CD4-positive, alpha-beta T cell treated with Interleukin-15 for 4 hours (primary cell): ENCODE data around the gene GNE.
A peak's percentile ranks its signal among the peaks of the same experiment; 100 is the strongest.
"Not testable (repeated sequence)": the region's sequence is repeated elsewhere in the genome, so short reads cannot be mapped to it uniquely, and the experiment has no call there.

Experiments
- DNase-seq: peaks from one replicate; pipeline ENCODE4 v3.0.0-alpha.2; 2020; ENCODE audit warnings: low spot score

The GNE gene

GRCh38 chr9:36264896-36265295, 6.6 kb upstream of the GNE start:
- no peak for DNase-seq

- DNase-seq = no peak
These were observed 5.4 kb upstream of the GNE start for GRCh38 chr9:36263683-36264082.

- DNase-seq = no peak
These were observed 817 bp upstream of the GNE start for GRCh38 chr9:36258996-36259533.

- DNase-seq = no peak
These were observed 6.8 kb downstream of the GNE start for GRCh38 chr9:36251428-36251827.

GRCh38 chr9:36250079-36250478, 8.2 kb downstream of the GNE start:
- no peak for DNase-seq

GRCh38 chr9:36249189-36249588, 9.1 kb downstream of the GNE start:
- DNase-seq = no peak

- peak; percentile 41 for DNase-seq
These were observed 10.2 kb downstream of the GNE start for GRCh38 chr9:36248061-36248460.

- no peak for DNase-seq
These were observed 10.9 kb downstream of the GNE start for GRCh38 chr9:36247356-36247755.

GRCh38 chr9:36245906-36246305, 12.3 kb downstream of the GNE start:
- no peak for DNase-seq

- DNase-seq = not testable (repeated sequence)
These were observed 18.6 kb downstream of the GNE start for GRCh38 chr9:36239675-36240074.

- DNase-seq = not testable (repeated sequence)
These were observed 19.0 kb downstream of the GNE start for GRCh38 chr9:36239205-36239604.

- DNase-seq = no peak
These were observed 21.0 kb downstream of the GNE start for GRCh38 chr9:36237230-36237629.

GRCh38 chr9:36222449-36222848, 35.8 kb downstream of the GNE start:
- no peak for DNase-seq

- no peak for DNase-seq
These were observed 36.6 kb downstream of the GNE start for GRCh38 chr9:36221667-36222066.

- peak; percentile 44 for DNase-seq
These were observed 39.8 kb downstream of the GNE start for GRCh38 chr9:36218411-36218901.

GRCh38 chr9:36218011-36218410, 40.2 kb downstream of the GNE start:
- DNase-seq = no peak

GRCh38 chr9:36217256-36217968, 40.8 kb downstream of the GNE start:
- no peak for DNase-seq

GRCh38 chr9:36214571-36214970, 43.7 kb downstream of the GNE start:
- no peak for DNase-seq

GRCh38 chr9:36213989-36214388, 44.3 kb downstream of the GNE start:
- DNase-seq = no peak

- DNase-seq = no peak
These were observed 44.9 kb downstream of the GNE start for GRCh38 chr9:36213387-36213786.

- DNase-seq = no peak
These were observed 46.7 kb downstream of the GNE start for GRCh38 chr9:36211510-36211909.

GRCh38 chr9:36210722-36211121, 47.5 kb downstream of the GNE start:
- no peak for DNase-seq

- DNase-seq = no peak
These were observed 49.6 kb downstream of the GNE start for GRCh38 chr9:36208521-36209253.
